ENCODE results near the gene ITGA1.
"Not testable (repeated sequence)": the region's sequence is repeated elsewhere in the genome, so short reads cannot be mapped to it uniquely, and the experiment has no call there.

The ITGA1 gene

GRCh38 chr5:52956915-52957747, 169.4 kb downstream of the ITGA1 start:
- no peak for DNase-seq (ENCODE audit: low spot score)

- DNase-seq (ENCODE audit: low spot score) = no peak
Measured at GRCh38 chr5:52961274-52961681, 173.6 kb downstream of the ITGA1 start.

GRCh38 chr5:52963636-52964035, 175.9 kb downstream of the ITGA1 start:
- DNase-seq (ENCODE audit: low spot score) = no peak

- no peak for DNase-seq (ENCODE audit: low spot score)
Measured at GRCh38 chr5:52964138-52964537, 176.4 kb downstream of the ITGA1 start.

GRCh38 chr5:52976157-52976556, 188.4 kb downstream of the ITGA1 start:
- not testable (repeated sequence) for DNase-seq (ENCODE audit: low spot score)

- DNase-seq (ENCODE audit: low spot score) = no peak
Measured at GRCh38 chr5:52977264-52977897, 189.7 kb downstream of the ITGA1 start.

- DNase-seq (ENCODE audit: low spot score) = no peak
Measured at GRCh38 chr5:52981507-52981906, 193.8 kb downstream of the ITGA1 start.

- no peak for DNase-seq (ENCODE audit: low spot score)
Measured at GRCh38 chr5:52983731-52984636, 196.3 kb downstream of the ITGA1 start.

- no peak for DNase-seq (ENCODE audit: low spot score)
Measured at GRCh38 chr5:52985306-52985705, 197.6 kb downstream of the ITGA1 start.

- peak; percentile 55 for DNase-seq (ENCODE audit: low spot score)
Measured at GRCh38 chr5:52987711-52988331, 200.1 kb downstream of the ITGA1 start.

- no peak for DNase-seq (ENCODE audit: low spot score)
Measured at GRCh38 chr5:52988335-52989024, 200.8 kb downstream of the ITGA1 start.

- peak; percentile 8 for DNase-seq (ENCODE audit: low spot score)
Measured at GRCh38 chr5:52989025-52989780, 201.5 kb downstream of the ITGA1 start, which contains the start of gene ITGA2. TSS of gene ITGA2 (plus strand) at chr5:52989352. CDS start at chr5:52989469, 117 bp downstream.

- peak; percentile 28 for DNase-seq (ENCODE audit: low spot score)
Measured at GRCh38 chr5:52989781-52990527, 202.2 kb downstream of the ITGA1 start.

GRCh38 chr5:52990528-52990925, 202.8 kb downstream of the ITGA1 start:
- no peak for DNase-seq (ENCODE audit: low spot score)

GRCh38 chr5:52993367-52993766, 205.7 kb downstream of the ITGA1 start:
- no peak for DNase-seq (ENCODE audit: low spot score)

GRCh38 chr5:52994266-52994665, 206.6 kb downstream of the ITGA1 start:
- no peak for DNase-seq (ENCODE audit: low spot score)

- DNase-seq (ENCODE audit: low spot score) = no peak
Measured at GRCh38 chr5:52995095-52995494, 207.4 kb downstream of the ITGA1 start.

GRCh38 chr5:52995914-52996313, 208.2 kb downstream of the ITGA1 start:
- DNase-seq (ENCODE audit: low spot score) = no peak

GRCh38 chr5:52996979-52997378, 209.3 kb downstream of the ITGA1 start:
- DNase-seq (ENCODE audit: low spot score) = no peak

GRCh38 chr5:52997424-52997823, 209.7 kb downstream of the ITGA1 start:
- no peak for DNase-seq (ENCODE audit: low spot score)

All from CD4-positive, alpha-beta T cell treated with Interleukin-2 at 100 ng/mL for 4 hours (primary cell).